ENCODE results near the gene USP47. TPM values are rescaled to one million over a fixed set of nuclear protein-coding genes. Genes with fewer than 3 reads are reported as not detected.

Gene USP47
- total and polyA plus RNA-seq, 7 donors, result 10.6 to 105 (median 84.9) TPM

GRCh38 chr11:11805228-11805627 is 36.5 kb upstream of the USP47 start:
- H3K4me1 ChIP-seq, result peaks cover 0 to 28% (median 20%) of the 10 kb centered on the region in 4 donors
- H3K36me3 ChIP-seq, result no peaks in the 10 kb centered on the region
- TF ChIP-seq EP300 (IDR thresholded peaks at IDR 0.05), result no peak
- 95 to 100% methylated on average over 1 of the region's 1 CpG for WGBS, 2 donors
- H3K4me3 ChIP-seq, result no peak overlapping the region
- H3K27ac ChIP-seq, result no peak overlapping the region
- no peaks in the 10 kb centered on the region for H3K27me3 ChIP-seq
- no peak for DNase-seq
- no peaks in the 10 kb centered on the region for H3K9me3 ChIP-seq
- intact Hi-C loops (cut with DNase I), result loop anchor here (5.0 kb wide), 1 partner anchor 37 kb away; the partner anchor contains the start of gene USP47

GRCh38 chr11:11806074-11806473 is 35.7 kb upstream of the USP47 start:
- H3K27me3 ChIP-seq, result no peaks in the 10 kb centered on the region
- TF ChIP-seq POLR2AphosphoS5 (IDR thresholded peaks at IDR 0.05) (no peak), CTCF (IDR thresholded peaks at IDR 0.05) (no peak), POLR2A (IDR thresholded peaks at IDR 0.05) (no peak)
- intact Hi-C loops (cut with DNase I), result loop anchor here (5.0 kb wide), 1 partner anchor 36 kb away; the partner anchor contains the start of gene USP47
- no peak for DNase-seq
- H3K4me1 ChIP-seq, result peaks cover 0 to 35% (median 28%) of the 10 kb centered on the region in 4 donors
- H3K36me3 ChIP-seq, result no peaks in the 10 kb centered on the region
- H3K9me3 ChIP-seq, result no peaks in the 10 kb centered on the region
- WGBS, 2 donors, result 89% methylated on average over 3 of the region's 3 CpGs
- no peak overlapping the region for H3K4me3 ChIP-seq
- H3K27ac ChIP-seq, result peak overlapping the region in 3 of 4 donors; percentile 21 to 81 (median 68)

- no peak for TF ChIP-seq POLR2A (IDR thresholded peaks at IDR 0.05)
- TF ChIP-seq EP300 (IDR thresholded peaks at IDR 0.05), result no peak
- TF ChIP-seq CTCF (IDR thresholded peaks at IDR 0.05), result no peak
- no peak for TF ChIP-seq POLR2AphosphoS5 (IDR thresholded peaks at IDR 0.05)
- Histone ChIP-seq H3K4me3 (no peak overlapping the region), H3K36me3 (no peaks in the 10 kb centered on the region), H3K9me3 (no peaks in the 10 kb centered on the region), H3K27ac (peak overlapping the region in 3 of 4 donors; percentile 21 to 81 (median 68)), H3K27me3 (no peaks in the 10 kb centered on the region), H3K4me1 (peaks cover 0 to 41% (median 31%) of the 10 kb centered on the region in 4 donors)
- no peak for DNase-seq
- intact Hi-C loops (cut with DNase I), result loop anchor here (5.0 kb wide), 1 partner anchor 36 kb away; the partner anchor contains the start of gene USP47
Measured at GRCh38 chr11:11806586-11806985, 35.2 kb upstream of the USP47 start.

- intact Hi-C loops (cut with DNase I), result loop anchor here (5.0 kb wide), 1 partner anchor 34 kb away; the partner anchor contains the start of gene USP47
- TF ChIP-seq POLR2AphosphoS5 (IDR thresholded peaks at IDR 0.05), result no peak
- TF ChIP-seq EP300 (IDR thresholded peaks at IDR 0.05), result no peak
- no peak for TF ChIP-seq POLR2A (IDR thresholded peaks at IDR 0.05)
- no peak for TF ChIP-seq CTCF (IDR thresholded peaks at IDR 0.05)
- Histone ChIP-seq H3K9me3 (no peaks in the 10 kb centered on the region), H3K36me3 (no peaks in the 10 kb centered on the region), H3K4me3 (no peak overlapping the region), H3K27me3 (no peaks in the 10 kb centered on the region), H3K27ac (peak overlapping the region in 3 of 4 donors; percentile 60 to 81 (median 68)), H3K4me1 (peaks cover 0 to 50% (median 37%) of the 10 kb centered on the region in 4 donors)
- 65 to 73% methylated on average over 8 of the region's 8 CpGs for WGBS, 2 donors
- DNase-seq, result no peak
Measured at GRCh38 chr11:11807811-11808782, 33.7 kb upstream of the USP47 start.

GRCh38 chr11:11808992-11809615 is 32.7 kb upstream of the USP47 start:
- peaks cover 0 to 58% (median 47%) of the 10 kb centered on the region in 4 donors for H3K4me1 ChIP-seq
- intact Hi-C loops (cut with DNase I), result loop anchor here (5.0 kb wide), 1 partner anchor 33 kb away; the partner anchor contains the start of gene USP47
- TF ChIP-seq EP300 (IDR thresholded peaks at IDR 0.05) (no peak), POLR2AphosphoS5 (IDR thresholded peaks at IDR 0.05) (no peak), POLR2A (IDR thresholded peaks at IDR 0.05) (no peak), CTCF (IDR thresholded peaks at IDR 0.05) (no peak)
- no peak for DNase-seq
- no peaks in the 10 kb centered on the region for H3K9me3 ChIP-seq
- H3K27me3 ChIP-seq, result no peaks in the 10 kb centered on the region
- peak overlapping the region in 3 of 4 donors; percentile 60 to 81 (median 68) for H3K27ac ChIP-seq
- no peak overlapping the region for H3K4me3 ChIP-seq
- WGBS, 2 donors, result 82 to 88% methylated on average over 4 of the region's 4 CpGs
- H3K36me3 ChIP-seq, result no peaks in the 10 kb centered on the region
